ENCODE data around the gene POGLUT3.

GRCh38 chr11:108486828-108487227, 11.4 kb downstream of the POGLUT3 start:
- no peak for TF ChIP-seq CTCF (conservative IDR thresholded peaks at IDR 0.05 in 1 of 2, IDR thresholded peaks at IDR 0.05 in 1 of 2; ENCODE audit: extremely low read depth in 1 of 2, insufficient read depth in 1 of 2, low read depth in 1 of 2, low read length in 2 of 2)
- no peak for TF ChIP-seq EZH2 (IDR thresholded peaks at IDR 0.05; ENCODE audit: borderline replicate concordance, low read length)
